Measurements from ENCODE around the gene FAM124B.

The FAM124B gene

DNA sequence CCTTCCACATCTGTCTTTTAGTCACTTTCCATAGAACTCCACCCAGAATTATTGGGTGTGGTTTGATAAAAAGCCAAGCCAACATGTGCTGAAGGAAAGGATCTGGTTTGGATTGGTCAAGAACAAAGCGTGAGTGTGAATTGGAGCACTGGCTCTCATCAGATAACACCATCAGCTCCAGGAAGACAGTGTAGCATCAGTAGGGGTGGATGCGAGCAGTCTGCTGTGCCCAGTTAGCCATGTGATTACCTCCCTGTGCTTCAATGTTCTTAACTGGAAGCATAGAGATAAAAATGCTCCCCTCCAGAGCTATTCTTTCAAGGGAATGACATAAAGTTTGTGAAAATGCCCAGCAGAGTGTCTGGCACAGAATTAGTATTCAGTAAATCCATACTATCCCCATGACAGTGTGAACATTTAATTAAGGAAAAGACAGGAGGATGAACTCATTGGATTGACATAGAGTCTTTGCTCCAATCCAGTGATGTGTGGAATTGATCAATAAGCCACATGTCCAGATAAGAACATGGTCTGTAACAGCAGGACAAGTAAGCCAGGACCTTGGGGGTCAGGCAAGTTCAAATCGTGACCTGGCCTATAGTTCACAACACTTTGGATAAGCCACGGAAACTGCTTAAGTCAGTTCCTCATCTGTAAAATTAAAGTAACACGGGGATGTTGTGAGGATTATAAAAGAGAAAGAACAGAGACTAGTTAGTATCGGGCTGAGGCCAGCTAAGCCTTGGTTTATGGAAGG, 68.0 kb downstream of the FAM124B start:
- peak; percentile 31 for DNase-seq

GRCh38 chr2:224331698-224332097, 70.2 kb downstream of the FAM124B start:
- no peak for DNase-seq

GRCh38 chr2:224328798-224329197, 73.1 kb downstream of the FAM124B start:
- DNase-seq, result no peak

All from OCI-M1 (cell line).